ENCODE measurements around the gene IMP4.

GRCh38 chr2:130347220-130347925 lies 4.7 kb downstream of the IMP4 start:
- TF ChIP-seq MEF2A (IDR thresholded peaks at IDR 0.05; ENCODE audit: insufficient read depth, low read depth, low read length), result no peak
- TF ChIP-seq, protein P1, sequence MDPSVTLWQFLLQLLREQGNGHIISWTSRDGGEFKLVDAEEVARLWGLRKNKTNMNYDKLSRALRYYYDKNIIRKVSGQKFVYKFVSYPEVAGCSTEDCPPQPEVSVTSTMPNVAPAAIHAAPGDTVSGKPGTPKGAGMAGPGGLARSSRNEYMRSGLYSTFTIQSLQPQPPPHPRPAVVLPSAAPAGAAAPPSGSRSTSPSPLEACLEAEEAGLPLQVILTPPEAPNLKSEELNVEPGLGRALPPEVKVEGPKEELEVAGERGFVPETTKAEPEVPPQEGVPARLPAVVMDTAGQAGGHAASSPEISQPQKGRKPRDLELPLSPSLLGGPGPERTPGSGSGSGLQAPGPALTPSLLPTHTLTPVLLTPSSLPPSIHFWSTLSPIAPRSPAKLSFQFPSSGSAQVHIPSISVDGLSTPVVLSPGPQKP (IDR thresholded peaks at IDR 0.05; ENCODE audit: low read depth, low read length), result no peak
- no peak for TF ChIP-seq POLR2A (IDR thresholded peaks at IDR 0.05; ENCODE audit: low read depth, low read length)
- no peak for TF ChIP-seq SMAD1 (IDR thresholded peaks at IDR 0.05; ENCODE audit: low read depth, partially characterized antibody)
- TF ChIP-seq NBN (IDR thresholded peaks at IDR 0.05), result no peak
- TF ChIP-seq, protein P2, sequence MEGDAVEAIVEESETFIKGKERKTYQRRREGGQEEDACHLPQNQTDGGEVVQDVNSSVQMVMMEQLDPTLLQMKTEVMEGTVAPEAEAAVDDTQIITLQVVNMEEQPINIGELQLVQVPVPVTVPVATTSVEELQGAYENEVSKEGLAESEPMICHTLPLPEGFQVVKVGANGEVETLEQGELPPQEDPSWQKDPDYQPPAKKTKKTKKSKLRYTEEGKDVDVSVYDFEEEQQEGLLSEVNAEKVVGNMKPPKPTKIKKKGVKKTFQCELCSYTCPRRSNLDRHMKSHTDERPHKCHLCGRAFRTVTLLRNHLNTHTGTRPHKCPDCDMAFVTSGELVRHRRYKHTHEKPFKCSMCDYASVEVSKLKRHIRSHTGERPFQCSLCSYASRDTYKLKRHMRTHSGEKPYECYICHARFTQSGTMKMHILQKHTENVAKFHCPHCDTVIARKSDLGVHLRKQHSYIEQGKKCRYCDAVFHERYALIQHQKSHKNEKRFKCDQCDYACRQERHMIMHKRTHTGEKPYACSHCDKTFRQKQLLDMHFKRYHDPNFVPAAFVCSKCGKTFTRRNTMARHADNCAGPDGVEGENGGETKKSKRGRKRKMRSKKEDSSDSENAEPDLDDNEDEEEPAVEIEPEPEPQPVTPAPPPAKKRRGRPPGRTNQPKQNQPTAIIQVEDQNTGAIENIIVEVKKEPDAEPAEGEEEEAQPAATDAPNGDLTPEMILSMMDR (IDR thresholded peaks at IDR 0.05 in 2 of 3, conservative IDR thresholded peaks at IDR 0.05 in 1 of 3; ENCODE audit: control insufficient read depth in 2 of 3, extremely low read depth in 1 of 3, insufficient read depth in 1 of 3, low read depth in 3 of 3, low read length in 3 of 3), result no peak
- TF ChIP-seq MAX (IDR thresholded peaks at IDR 0.05; ENCODE audit: low read depth, low read length), result no peak
- no peak for TF ChIP-seq POLR2AphosphoS5 (IDR thresholded peaks at IDR 0.05; ENCODE audit: low read length)
- no peak for TF ChIP-seq TAF1 (IDR thresholded peaks at IDR 0.05; ENCODE audit: borderline replicate concordance, low read depth, low read length)
- TF ChIP-seq, protein P3, sequence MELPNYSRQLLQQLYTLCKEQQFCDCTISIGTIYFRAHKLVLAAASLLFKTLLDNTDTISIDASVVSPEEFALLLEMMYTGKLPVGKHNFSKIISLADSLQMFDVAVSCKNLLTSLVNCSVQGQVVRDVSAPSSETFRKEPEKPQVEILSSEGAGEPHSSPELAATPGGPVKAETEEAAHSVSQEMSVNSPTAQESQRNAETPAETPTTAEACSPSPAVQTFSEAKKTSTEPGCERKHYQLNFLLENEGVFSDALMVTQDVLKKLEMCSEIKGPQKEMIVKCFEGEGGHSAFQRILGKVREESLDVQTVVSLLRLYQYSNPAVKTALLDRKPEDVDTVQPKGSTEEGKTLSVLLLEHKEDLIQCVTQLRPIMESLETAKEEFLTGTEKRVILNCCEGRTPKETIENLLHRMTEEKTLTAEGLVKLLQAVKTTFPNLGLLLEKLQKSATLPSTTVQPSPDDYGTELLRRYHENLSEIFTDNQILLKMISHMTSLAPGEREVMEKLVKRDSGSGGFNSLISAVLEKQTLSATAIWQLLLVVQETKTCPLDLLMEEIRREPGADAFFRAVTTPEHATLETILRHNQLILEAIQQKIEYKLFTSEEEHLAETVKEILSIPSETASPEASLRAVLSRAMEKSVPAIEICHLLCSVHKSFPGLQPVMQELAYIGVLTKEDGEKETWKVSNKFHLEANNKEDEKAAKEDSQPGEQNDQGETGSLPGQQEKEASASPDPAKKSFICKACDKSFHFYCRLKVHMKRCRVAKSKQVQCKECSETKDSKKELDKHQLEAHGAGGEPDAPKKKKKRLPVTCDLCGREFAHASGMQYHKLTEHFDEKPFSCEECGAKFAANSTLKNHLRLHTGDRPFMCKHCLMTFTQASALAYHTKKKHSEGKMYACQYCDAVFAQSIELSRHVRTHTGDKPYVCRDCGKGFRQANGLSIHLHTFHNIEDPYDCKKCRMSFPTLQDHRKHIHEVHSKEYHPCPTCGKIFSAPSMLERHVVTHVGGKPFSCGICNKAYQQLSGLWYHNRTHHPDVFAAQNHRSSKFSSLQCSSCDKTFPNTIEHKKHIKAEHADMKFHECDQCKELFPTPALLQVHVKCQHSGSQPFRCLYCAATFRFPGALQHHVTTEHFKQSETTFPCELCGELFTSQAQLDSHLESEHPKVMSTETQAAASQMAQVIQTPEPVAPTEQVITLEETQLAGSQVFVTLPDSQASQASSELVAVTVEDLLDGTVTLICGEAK (IDR thresholded peaks at IDR 0.05; ENCODE audit: borderline replicate concordance), result no peak
- no peak for TF ChIP-seq ETV6 (conservative IDR thresholded peaks at IDR 0.05 in 1 of 2, IDR thresholded peaks at IDR 0.05 in 1 of 2; ENCODE audit: borderline replicate concordance in 1 of 2, low read depth in 1 of 2)
- TF ChIP-seq SMC3 (IDR thresholded peaks at IDR 0.05; ENCODE audit: borderline replicate concordance, low read length), result no peak
- TF ChIP-seq REST (IDR thresholded peaks at IDR 0.05; ENCODE audit: low read depth, low read length), result no peak
- TF ChIP-seq RAD51 (IDR thresholded peaks at IDR 0.05), result no peak

Measured in GM12878 (cell line).